HEK293T (cell line): Measurements from ENCODE around the gene GANC.

ENCODE experiments used
- CTCF ChIA-PET: fragments of 350-600 bp; formaldehyde crosslinking; extraction: SDS; loops from one replicate; lab custom pipeline; 2021; ENCODE audit warnings: antibody characterized with exemption, inconsistent platforms; lab: Yijun Ruan, JAX
- POLR2A ChIA-PET: fragments of 350-600 bp; formaldehyde crosslinking; extraction: SDS; loops from one replicate; lab custom pipeline; 2020; ENCODE audit warnings: antibody characterized with exemption, inconsistent platforms; lab: Yijun Ruan, JAX
- DNase-seq: peaks from one replicate; pipeline ENCODE4 v3.0.0; 2012; ENCODE audit warnings: mixed read lengths; ENCODE audit errors: extremely low spot score
- ARNT ChIP-seq: fragments of 450-650 bp; IDR thresholded peaks from 2 replicates; pipeline ENCODE4 v1.6.1; 2017; ENCODE audit warnings: mild to moderate bottlenecking
- BHLHE40 ChIP-seq: fragments of 450-650 bp; IDR thresholded peaks from 2 replicates; pipeline ENCODE4 v1.6.1; 2016; ENCODE audit warnings: mild to moderate bottlenecking, moderate library complexity, borderline replicate concordance
- CTBP1 ChIP-seq: fragments of 450-650 bp; IDR thresholded peaks from 2 replicates; pipeline ENCODE4 v1.6.1; 2016; ENCODE audit warnings: borderline replicate concordance
- ELF4 ChIP-seq: fragments of 450-650 bp; IDR thresholded peaks from 2 replicates; pipeline ENCODE4 v1.6.1; 2017; ENCODE audit warnings: antibody characterized with exemption
- FOXA1 ChIP-seq: fragments of 450-650 bp; IDR thresholded peaks from 2 replicates; pipeline ENCODE4 v1.6.1; 2016; ENCODE audit warnings: mild to moderate bottlenecking
- FOXK2 ChIP-seq: fragments of 450-650 bp; IDR thresholded peaks from 2 replicates; pipeline ENCODE4 v1.6.1; 2016; ENCODE audit warnings: mild to moderate bottlenecking
- FOXM1 ChIP-seq: fragments of 450-650 bp; IDR thresholded peaks from 2 replicates; pipeline ENCODE4 v1.6.1; 2017; ENCODE audit warnings: mild to moderate bottlenecking, borderline replicate concordance
- HDGF ChIP-seq: fragments of 450-650 bp; IDR thresholded peaks from 2 replicates; pipeline ENCODE4 v1.6.1; 2017; ENCODE audit warnings: antibody characterized with exemption, borderline replicate concordance
- L3MBTL2 ChIP-seq: fragments of 450-650 bp; conservative IDR thresholded peaks from 2 replicates; pipeline ENCODE4 v1.6.1; 2016; ENCODE audit warnings: mild to moderate bottlenecking
- LEF1 ChIP-seq: fragments of 450-650 bp; IDR thresholded peaks from 2 replicates; pipeline ENCODE4 v1.6.1; 2017; ENCODE audit warnings: mild to moderate bottlenecking, borderline replicate concordance
- NFRKB ChIP-seq: fragments of 450-650 bp; IDR thresholded peaks from 2 replicates; pipeline ENCODE4 v1.6.1; 2016; ENCODE audit warnings: mild to moderate bottlenecking, moderate library complexity
- SP1 ChIP-seq: fragments of 450-650 bp; IDR thresholded peaks from 2 replicates; pipeline ENCODE4 v1.6.1; 2017
- SUZ12 ChIP-seq: fragments of 450-650 bp; IDR thresholded peaks from 2 replicates; pipeline ENCODE4 v1.6.1; 2016; ENCODE audit warnings: mild to moderate bottlenecking
- TARDBP ChIP-seq: fragments of 450-650 bp; IDR thresholded peaks from 2 replicates; pipeline ENCODE4 v1.6.1; 2016
- ZNF384 ChIP-seq: fragments of 450-650 bp; IDR thresholded peaks from 2 replicates; pipeline ENCODE4 v1.6.1; 2016
- TF ChIP-seq, protein P1 (sequence below): fragments of 450-650 bp; IDR thresholded peaks from 2 replicates; pipeline ENCODE4 v1.6.1; 2016

GANC gene

DNA sequence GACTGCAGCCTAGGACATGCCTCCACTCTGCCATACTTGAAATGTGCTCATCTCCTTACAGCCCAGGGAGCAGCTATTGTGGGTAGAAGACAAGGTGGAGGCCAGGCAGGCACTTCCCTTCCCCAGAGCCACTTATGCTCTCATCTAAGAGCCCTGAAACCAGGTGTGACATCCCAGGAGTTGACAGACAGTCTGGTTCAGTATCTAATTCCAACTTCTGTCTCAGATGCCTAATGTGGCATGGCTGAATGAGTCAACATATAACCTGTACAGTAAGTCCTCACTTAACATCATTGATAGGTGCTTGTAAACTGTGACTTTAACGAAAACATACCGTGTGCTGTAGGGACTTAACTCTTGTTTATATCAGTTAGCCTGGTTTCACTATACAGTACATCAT, 85.1 kb downstream of the GANC start:
- DNase-seq, result no peak
- TF ChIP-seq LEF1 (no peak), NFRKB (no peak), ARNT (no peak), FOXK2 (no peak), SUZ12 (no peak), FOXA1 (no peak), L3MBTL2 (no peak), ELF4 (no peak)
- TF ChIP-seq, protein P1, sequence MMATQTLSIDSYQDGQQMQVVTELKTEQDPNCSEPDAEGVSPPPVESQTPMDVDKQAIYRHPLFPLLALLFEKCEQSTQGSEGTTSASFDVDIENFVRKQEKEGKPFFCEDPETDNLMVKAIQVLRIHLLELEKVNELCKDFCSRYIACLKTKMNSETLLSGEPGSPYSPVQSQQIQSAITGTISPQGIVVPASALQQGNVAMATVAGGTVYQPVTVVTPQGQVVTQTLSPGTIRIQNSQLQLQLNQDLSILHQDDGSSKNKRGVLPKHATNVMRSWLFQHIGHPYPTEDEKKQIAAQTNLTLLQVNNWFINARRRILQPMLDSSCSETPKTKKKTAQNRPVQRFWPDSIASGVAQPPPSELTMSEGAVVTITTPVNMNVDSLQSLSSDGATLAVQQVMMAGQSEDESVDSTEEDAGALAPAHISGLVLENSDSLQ, result no peak
- ChIA-PET POLR2A (no interaction called here), CTCF (no interaction called here)

DNA sequence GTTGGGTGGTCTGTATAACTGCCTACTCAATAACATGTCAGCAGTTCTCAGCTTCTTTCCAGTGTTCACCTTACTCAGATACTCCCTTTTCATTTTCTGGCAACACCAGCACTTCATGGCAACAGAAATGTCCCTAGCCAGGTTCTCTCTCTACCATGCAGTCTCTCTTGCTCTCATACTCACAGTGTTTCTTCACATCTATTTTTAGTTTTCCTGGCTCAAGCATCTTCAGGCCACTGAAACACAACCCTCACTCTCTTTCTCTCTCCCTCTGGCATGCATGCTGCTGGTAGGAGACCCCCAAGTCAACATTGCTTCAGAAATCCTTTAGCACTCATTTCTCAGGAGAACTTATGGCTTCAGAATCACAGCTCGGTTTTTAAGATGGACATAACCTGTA, 86.2 kb downstream of the GANC start, which contains the start of gene CAPN3:
TSS of gene CAPN3 (plus strand) at position 253 of the 400 bp plus-strand sequence. CDS start 305 bp downstream, outside the sequence.
- POLR2A ChIA-PET, result no interaction called here
- no peak for TF ChIP-seq FOXA1
- no peak for TF ChIP-seq TARDBP
- no peak for TF ChIP-seq FOXK2
- no peak for TF ChIP-seq ZNF384
- no peak for TF ChIP-seq L3MBTL2
- no peak for TF ChIP-seq FOXM1
- TF ChIP-seq SUZ12, result no peak
- no peak for TF ChIP-seq HDGF
- TF ChIP-seq BHLHE40, result no peak
- TF ChIP-seq CTBP1, result no peak
- no peak for TF ChIP-seq LEF1
- TF ChIP-seq ELF4, result no peak
- TF ChIP-seq, protein P1, result no peak
- TF ChIP-seq SP1, result no peak
- no peak for TF ChIP-seq NFRKB
- no peak for TF ChIP-seq ARNT
- CTCF ChIA-PET, result no interaction called here
- no peak for DNase-seq

DNA sequence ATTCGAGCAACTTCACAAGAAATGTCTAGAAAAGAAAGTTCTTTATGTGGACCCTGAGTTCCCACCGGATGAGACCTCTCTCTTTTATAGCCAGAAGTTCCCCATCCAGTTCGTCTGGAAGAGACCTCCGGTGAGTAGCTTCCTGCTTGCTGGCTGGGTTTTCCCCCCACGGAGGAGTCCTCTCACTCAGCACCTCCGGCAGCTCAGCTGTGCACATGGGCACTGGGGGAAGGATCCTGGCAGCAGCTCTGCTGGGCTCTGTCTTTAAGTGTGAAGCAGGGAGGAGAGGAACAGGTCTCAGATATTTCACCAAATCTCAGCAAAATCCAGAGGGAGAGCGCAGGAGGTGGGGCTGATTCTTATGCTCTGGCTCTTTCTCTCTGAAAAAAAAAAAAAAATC, 87.0 kb downstream of the GANC start:
- POLR2A ChIA-PET, result no interaction called here
- TF ChIP-seq LEF1, result no peak
- TF ChIP-seq NFRKB, result no peak
- DNase-seq, result no peak
- CTCF ChIA-PET, result no interaction called here

DNA sequence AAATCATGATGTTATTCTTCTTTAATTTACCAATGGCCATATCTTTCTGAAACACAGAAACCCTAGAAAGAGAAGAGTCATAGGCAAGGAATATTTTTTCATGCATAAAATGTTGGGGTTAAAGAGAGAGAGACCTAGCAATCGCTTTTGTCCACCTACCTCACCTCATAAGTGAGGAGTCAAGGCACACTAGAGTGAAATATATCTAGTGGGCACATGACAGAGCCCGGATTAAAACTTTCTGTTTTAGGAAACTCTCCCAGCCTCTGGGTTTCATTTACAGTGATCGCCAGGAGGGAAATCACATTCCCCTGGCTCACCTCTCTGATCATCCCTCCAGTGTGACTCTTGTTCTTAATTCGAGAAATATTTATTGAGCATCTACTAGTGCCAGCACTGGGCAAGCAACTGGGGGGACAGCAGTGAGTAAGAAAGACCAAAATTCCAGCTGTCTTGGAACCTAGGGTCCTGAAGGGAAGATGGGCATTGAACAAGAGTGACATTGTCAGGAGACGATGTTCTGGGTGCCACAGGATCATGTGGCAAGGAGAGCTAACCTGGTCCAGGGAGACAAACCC, 87.6 kb downstream of the GANC start:
- ChIA-PET POLR2A (no interaction called here), CTCF (no interaction called here)
- TF ChIP-seq FOXM1, result no peak
- no peak for DNase-seq

DNA sequence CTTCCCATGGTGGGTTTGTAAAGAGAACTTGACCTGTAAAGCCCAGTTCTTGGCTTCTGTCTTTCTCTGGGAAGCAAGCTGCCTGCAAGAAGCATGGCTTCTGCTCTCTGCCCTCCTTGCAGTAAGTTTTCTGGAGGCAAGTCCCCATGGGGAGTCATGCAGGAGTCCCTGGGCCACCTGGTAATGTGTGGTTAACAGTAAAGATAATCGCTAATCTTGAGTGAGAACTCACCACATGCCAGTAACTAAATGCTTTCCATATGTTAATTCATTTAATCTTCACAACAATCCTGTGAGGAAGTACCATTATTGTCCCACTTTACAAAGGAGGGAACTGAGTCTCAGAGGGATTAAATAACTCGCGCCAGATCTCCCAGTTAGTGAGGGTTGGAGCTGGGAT, 90.5 kb downstream of the GANC start:
- ChIA-PET CTCF (no interaction called here), POLR2A (no interaction called here)
- DNase-seq, result no peak
- no peak for TF ChIP-seq ZNF384
- no peak for TF ChIP-seq CTBP1
- no peak for TF ChIP-seq LEF1
- no peak for TF ChIP-seq FOXM1
- TF ChIP-seq SUZ12, result no peak
- TF ChIP-seq BHLHE40, result no peak
- TF ChIP-seq ARNT, result no peak
- TF ChIP-seq HDGF, result no peak
- TF ChIP-seq L3MBTL2, result no peak
- TF ChIP-seq TARDBP, result no peak
- TF ChIP-seq, protein P1, result no peak
- TF ChIP-seq FOXA1, result no peak
- TF ChIP-seq NFRKB, result no peak
- TF ChIP-seq ELF4, result no peak
- TF ChIP-seq FOXK2, result no peak
- no peak for TF ChIP-seq SP1

DNA sequence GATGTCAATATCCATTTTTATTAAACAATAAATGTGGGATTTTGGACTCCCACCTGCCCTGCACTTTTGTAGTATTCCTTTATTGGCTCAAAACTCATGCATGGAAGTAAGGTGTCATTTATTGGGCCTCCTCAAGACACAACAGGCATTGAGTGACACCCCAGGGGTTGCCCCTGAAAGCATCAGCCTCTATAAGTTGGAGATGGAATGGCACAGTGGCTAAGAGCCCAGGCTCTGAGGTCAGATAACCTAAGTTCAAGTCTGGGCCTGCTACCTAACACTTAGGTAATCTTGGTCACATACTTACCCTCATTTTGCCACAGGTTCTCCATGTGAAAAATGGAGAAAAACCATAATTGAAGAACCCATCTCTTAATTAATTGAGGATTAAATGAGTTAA, 90.9 kb downstream of the GANC start:
- no peak for DNase-seq
- TF ChIP-seq SP1 (no peak), TARDBP (no peak), ZNF384 (no peak), CTBP1 (no peak), ARNT (no peak), BHLHE40 (no peak), FOXM1 (no peak)
- TF ChIP-seq, protein P1, result no peak
- CTCF ChIA-PET, result no interaction called here
- POLR2A ChIA-PET, result no interaction called here
